ENCODE results near the gene S1PR1. TPM values are rescaled to one million over a fixed set of nuclear protein-coding genes. Genes with fewer than 3 reads are reported as not detected.

Gene S1PR1
- total RNA-seq, 1 experiment from 2014 or later = 0.24 TPM

GRCh38 chr1:101193733-101194169, 43.1 kb upstream of the S1PR1 start:
- H2AFZ ChIP-seq (ENCODE audit: low read length) = no peak overlapping the region
- no peak overlapping the region for H2BK5ac ChIP-seq (ENCODE audit: insufficient read length, low read length)
- H4K91ac ChIP-seq (ENCODE audit: insufficient read length, low read depth, low read length) = no peak overlapping the region
- H3K9me3 Mint-ChIP-seq = no peaks in the 10 kb centered on the region
- no peak overlapping the region for H4K8ac ChIP-seq (replicated peaks; ENCODE audit: insufficient read length, low read depth, low read length)
- H3K14ac ChIP-seq (ENCODE audit: insufficient read depth, low read length) = no peak overlapping the region
- no peaks in the 10 kb centered on the region; the same call in 1 of the 2 replicates for H3K27me3 Mint-ChIP-seq (ENCODE audit: low read depth)
- H3T11ph ChIP-seq (ENCODE audit: low read length) = no peak overlapping the region
- DNase-seq = no peak
- no peak overlapping the region for H2BK120ac ChIP-seq (ENCODE audit: low read depth, low read length, poor library complexity, severe bottlenecking)
- H3K9ac ChIP-seq (ENCODE audit: extremely low read depth, insufficient read length, low read length) = no peak overlapping the region
- no peak overlapping the region for H3K4me3 Mint-ChIP-seq
- no peaks in the 10 kb centered on the region for H3K9me3 ChIP-seq (ENCODE audit: control insufficient read depth, low read depth, low read length)
- H3K4me2 ChIP-seq (ENCODE audit: insufficient read depth, insufficient read length, low read length) = no peak overlapping the region
- no peak overlapping the region for H2AK5ac ChIP-seq (ENCODE audit: insufficient read length, low read length)
- H3K27ac Mint-ChIP-seq = no peak overlapping the region
- H4K5ac ChIP-seq (ENCODE audit: insufficient read length, low read depth, low read length) = no peak overlapping the region
- H3K56ac ChIP-seq (ENCODE audit: insufficient read length, low read depth, low read length) = no peak overlapping the region
- no CpG with 5 or more reads among the region's 4 CpGs for WGBS (ENCODE audit: extremely low coverage, insufficient read length, low lambda C conversion rate)
- no peaks in the 10 kb centered on the region for H3K36me3 Mint-ChIP-seq (ENCODE audit: insufficient read depth in 1 of 3, low read depth in 3 of 3)
- no peak overlapping the region for H3K4ac ChIP-seq (ENCODE audit: low read depth, low read length)
- no peak overlapping the region for H3K27ac ChIP-seq (ENCODE audit: insufficient read length, low read depth, low read length)
- no peak for TF ChIP-seq CTCF (conservative IDR thresholded peaks at IDR 0.05)
- H3K27me3 ChIP-seq (ENCODE audit: insufficient read depth, low read length) = no peaks in the 10 kb centered on the region
- H2BK20ac ChIP-seq (ENCODE audit: low read depth, low read length, poor library complexity, severe bottlenecking) = no peak overlapping the region
- no peak overlapping the region for H2BK15ac ChIP-seq (ENCODE audit: low read depth, low read length)
- no peak overlapping the region for H2BK12ac ChIP-seq (ENCODE audit: insufficient read length, low read depth, low read length)
- H3K4me1 Mint-ChIP-seq = no peaks in the 10 kb centered on the region; a peak in 1 of 4 replicates
- no peaks in the 10 kb centered on the region for H3K23me2 ChIP-seq (ENCODE audit: insufficient read length, low read depth, low read length, poor library complexity, severe bottlenecking)
- no peaks in the 10 kb centered on the region for H4K20me1 ChIP-seq (ENCODE audit: control insufficient read depth, insufficient read depth, insufficient read length)
- no peak overlapping the region for H3K18ac ChIP-seq (ENCODE audit: insufficient read length, low read depth, low read length)
- no peaks in the 10 kb centered on the region for H3K79me1 ChIP-seq (ENCODE audit: insufficient read depth, low read depth, low read length, poor library complexity, severe bottlenecking)
- H3K79me2 ChIP-seq (ENCODE audit: insufficient read depth, low read length) = no peaks in the 10 kb centered on the region
- no peak overlapping the region for H3K23ac ChIP-seq (ENCODE audit: insufficient read length, low read depth, low read length)
- H3K4me1 ChIP-seq (ENCODE audit: insufficient read depth, low read length) = no peaks in the 10 kb centered on the region

Data from H9 (cell line).